PC-9 (cell line): ENCODE measurements around the gene SIPA1L3.

ENCODE experiments used
- EZH2 ChIP-seq: fragments of 200-600 bp; sonication (generic); IDR thresholded peaks from 2 replicates; pipeline ENCODE4 v1.8.0; 2017; ENCODE audit warnings: antibody characterized with exemption, low read depth
- TF ChIP-seq, protein P1 (sequence below): fragments of 200-600 bp; sonication (generic); conservative IDR thresholded peaks from 2 replicates; pipeline ENCODE4 v1.6.1; 2017; ENCODE audit warnings: mixed run types, antibody characterized with exemption, mild to moderate bottlenecking, moderate library complexity

DNA sequence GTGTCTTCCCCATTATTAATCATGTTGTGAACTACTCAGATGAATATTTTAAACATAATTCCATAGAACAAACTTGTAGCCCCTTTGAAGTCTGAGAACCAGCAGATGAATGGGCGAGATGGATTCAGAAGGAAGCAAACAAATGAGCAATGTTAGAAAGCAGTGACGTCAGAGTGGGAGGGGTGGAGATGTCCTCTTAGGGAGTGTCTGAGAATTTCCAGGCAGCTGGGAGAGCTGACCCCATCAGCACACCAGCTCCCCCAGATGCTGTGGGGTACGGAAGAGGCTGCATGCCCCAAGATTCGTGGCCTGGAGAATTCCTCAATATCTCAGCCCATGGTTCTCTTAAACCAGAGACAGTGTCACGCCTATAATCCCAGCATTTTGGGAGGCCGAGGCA lies 248.4 kb downstream of the SIPA1L3 start:
- TF ChIP-seq, protein P1, sequence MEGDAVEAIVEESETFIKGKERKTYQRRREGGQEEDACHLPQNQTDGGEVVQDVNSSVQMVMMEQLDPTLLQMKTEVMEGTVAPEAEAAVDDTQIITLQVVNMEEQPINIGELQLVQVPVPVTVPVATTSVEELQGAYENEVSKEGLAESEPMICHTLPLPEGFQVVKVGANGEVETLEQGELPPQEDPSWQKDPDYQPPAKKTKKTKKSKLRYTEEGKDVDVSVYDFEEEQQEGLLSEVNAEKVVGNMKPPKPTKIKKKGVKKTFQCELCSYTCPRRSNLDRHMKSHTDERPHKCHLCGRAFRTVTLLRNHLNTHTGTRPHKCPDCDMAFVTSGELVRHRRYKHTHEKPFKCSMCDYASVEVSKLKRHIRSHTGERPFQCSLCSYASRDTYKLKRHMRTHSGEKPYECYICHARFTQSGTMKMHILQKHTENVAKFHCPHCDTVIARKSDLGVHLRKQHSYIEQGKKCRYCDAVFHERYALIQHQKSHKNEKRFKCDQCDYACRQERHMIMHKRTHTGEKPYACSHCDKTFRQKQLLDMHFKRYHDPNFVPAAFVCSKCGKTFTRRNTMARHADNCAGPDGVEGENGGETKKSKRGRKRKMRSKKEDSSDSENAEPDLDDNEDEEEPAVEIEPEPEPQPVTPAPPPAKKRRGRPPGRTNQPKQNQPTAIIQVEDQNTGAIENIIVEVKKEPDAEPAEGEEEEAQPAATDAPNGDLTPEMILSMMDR, result no peak
- no peak for TF ChIP-seq EZH2
